Caco-2 (cell line): ENCODE data around the gene CNR2. TPM values are rescaled to one million over a fixed set of nuclear protein-coding genes. Genes with fewer than 3 reads are reported as not detected.

Experiments
- BruUV-seq: library from RNA; stranded (reverse); fragments of 400-500 nt; replicated peaks from 2 replicates; lab custom pipeline; 2021; lab: Mats Ljungman, UMichigan
- CTCF ChIA-PET: fragments of 300-600 bp; sonication (Branson Sonifier 250); formaldehyde crosslinking; loops from one replicate; lab custom pipeline; 2022; ENCODE audit warnings: antibody characterized with exemption; lab: Charles Lee
- POLR2A ChIA-PET: fragments of 300-600 bp; sonication (Branson Sonifier 250); formaldehyde crosslinking; loops from one replicate; lab custom pipeline; 2022; ENCODE audit warnings: antibody characterized with exemption; lab: Charles Lee
- DNase-seq, 2 experiments: peaks; one replicate each; pipeline versions ENCODE4 v3.0.0 to v3.0.0-alpha.2; 2020 to 2022
- H3K27me3 ChIP-seq: replicated peaks from 2 replicates; pipeline ENCODE4 v1.6.0; 2011; ENCODE audit warnings: low read length; ENCODE audit not compliant: control insufficient read depth, insufficient read depth
- H3K36me3 ChIP-seq: 2 replicates; pipeline ENCODE4 v1.5.1; 2011; ENCODE audit warnings: low read length; ENCODE audit not compliant: control insufficient read depth, insufficient read depth
- H3K4me1 ChIP-seq: fragments of 250-450 bp; sonication (Bioruptor Pico); 2 replicates; pipeline ENCODE4 v1.5.1; 2020; ENCODE audit warnings: mild to moderate bottlenecking
- H3K4me3 ChIP-seq: 2 replicates; pipeline ENCODE4 v1.5.1; 2011; ENCODE audit warnings: low read depth, mild to moderate bottlenecking, control low read depth, low read length
- H3K9me3 ChIP-seq: fragments of 250-450 bp; sonication (Bioruptor Pico); 2 replicates; pipeline ENCODE4 v1.5.1; 2020; ENCODE audit warnings: mild to moderate bottlenecking, moderate library complexity
- H3K27ac Mint-ChIP-seq: one replicate; pipeline ENCODE4 v1.8.0; 2022; ENCODE audit warnings: mixed read lengths; ENCODE audit not compliant: unreplicated experiment
- H3K27me3 Mint-ChIP-seq: one replicate; pipeline ENCODE4 v1.8.0; 2022; ENCODE audit warnings: mixed read lengths; ENCODE audit not compliant: insufficient read depth, unreplicated experiment
- H3K36me3 Mint-ChIP-seq: one replicate; pipeline ENCODE4 v1.8.0; 2022; ENCODE audit warnings: mild to moderate bottlenecking, mixed read lengths; ENCODE audit not compliant: insufficient read depth, unreplicated experiment
- H3K4me1 Mint-ChIP-seq: one replicate; pipeline ENCODE4 v1.8.0; 2022; ENCODE audit warnings: low read depth, mixed read lengths; ENCODE audit not compliant: unreplicated experiment
- H3K4me3 Mint-ChIP-seq: one replicate; pipeline ENCODE4 v1.8.0; 2022; ENCODE audit warnings: mild to moderate bottlenecking, moderate library complexity, mixed read lengths; ENCODE audit not compliant: unreplicated experiment
- H3K9me3 Mint-ChIP-seq: one replicate; pipeline ENCODE4 v1.8.0; 2022; ENCODE audit warnings: mixed read lengths; ENCODE audit not compliant: unreplicated experiment
- CTCF ChIP-seq, 2 experiments: fragments of 200-600 bp in 1 of 2; IDR thresholded peaks; 1 replicate in 1 of 2; 2 replicates in 1 of 2; pipeline versions ENCODE4 v1.5.1 to v1.8.0; 2011 to 2022; ENCODE audit warnings: antibody characterized with exemption in 1 of 2, control low read depth in 1 of 2, inconsistent platforms in 1 of 2, low read depth in 1 of 2, low read length in 1 of 2, mild to moderate bottlenecking in 1 of 2, moderate library complexity in 1 of 2; ENCODE audit not compliant: insufficient read depth in 1 of 2, severe bottlenecking in 1 of 2, unreplicated experiment in 1 of 2
- intact Hi-C: fragments of 100-400 bp; cut with micrococcal nuclease; formaldehyde crosslinking; loops from one replicate; pipeline ENCODE4 v1.10.0; 2022; ENCODE audit not compliant: unreplicated experiment
- total RNA-seq: library from RNA; stranded (reverse); gene quantifications from 2 replicates; pipeline ENCODE4 v1.2.3, GENCODE V29; 2022

The CNR2 gene
- total RNA-seq, 1 experiment from 2014 or later = not detected

GRCh38 chr1:23906731-23907130, 6.4 kb downstream of the CNR2 start:
- intact Hi-C loops = no loop called here
- no peak for TF ChIP-seq CTCF (IDR thresholded peaks at IDR 0.05; ENCODE audit: insufficient read depth in 1 of 2, low read depth in 1 of 2, low read length in 1 of 2, severe bottlenecking in 1 of 2, unreplicated experiment in 1 of 2)
- no peaks in the 10 kb centered on the region for H3K9me3 Mint-ChIP-seq
- H3K9me3 ChIP-seq = no peaks in the 10 kb centered on the region
- no peaks in the 10 kb centered on the region for H3K36me3 ChIP-seq
- POLR2A ChIA-PET = no interaction called here
- H3K4me3 ChIP-seq = no peak overlapping the region
- no peaks in the 10 kb centered on the region for H3K4me1 Mint-ChIP-seq
- BruUV-seq = no TSS peak
- no peaks in the 10 kb centered on the region for H3K27me3 Mint-ChIP-seq
- no peak for DNase-seq
- no peak overlapping the region for H3K27ac Mint-ChIP-seq
- H3K36me3 Mint-ChIP-seq = no peaks in the 10 kb centered on the region
- H3K4me1 ChIP-seq = no peaks in the 10 kb centered on the region
- CTCF ChIA-PET = no interaction called here
- no peaks in the 10 kb centered on the region for H3K27me3 ChIP-seq
- H3K4me3 Mint-ChIP-seq = no peak overlapping the region

GRCh38 chr1:23905461-23906025, 7.6 kb downstream of the CNR2 start:
- BruUV-seq = no TSS peak
- Mint-ChIP-seq H3K9me3 (no peaks in the 10 kb centered on the region), H3K36me3 (no peaks in the 10 kb centered on the region), H3K27me3 (no peaks in the 10 kb centered on the region), H3K4me1 (no peaks in the 10 kb centered on the region), H3K27ac (no peak overlapping the region), H3K4me3 (no peak overlapping the region)
- ChIA-PET CTCF (no interaction called here), POLR2A (no interaction called here)
- TF ChIP-seq CTCF (IDR thresholded peaks at IDR 0.05; ENCODE audit: insufficient read depth in 1 of 2, low read depth in 1 of 2, low read length in 1 of 2, severe bottlenecking in 1 of 2, unreplicated experiment in 1 of 2) = no peak
- DNase-seq = no peak
- Histone ChIP-seq H3K4me1 (no peaks in the 10 kb centered on the region), H3K9me3 (no peaks in the 10 kb centered on the region), H3K36me3 (no peaks in the 10 kb centered on the region), H3K4me3 (no peak overlapping the region), H3K27me3 (no peaks in the 10 kb centered on the region)
- intact Hi-C loops = no loop called here

- no peaks in the 10 kb centered on the region for H3K4me1 Mint-ChIP-seq
- CTCF ChIA-PET = interaction anchor here (0.7 kb wide), 1 partner anchor 408 kb away, joined by 3 read pairs; no protein-coding TSS in a partner anchor
- Histone ChIP-seq H3K36me3 (no peaks in the 10 kb centered on the region), H3K27me3 (no peaks in the 10 kb centered on the region), H3K4me3 (no peak overlapping the region), H3K4me1 (no peaks in the 10 kb centered on the region), H3K9me3 (no peaks in the 10 kb centered on the region)
- no peak overlapping the region for H3K27ac Mint-ChIP-seq
- BruUV-seq = no TSS peak
- DNase-seq = no peak
- peaks cover 5% of the 10 kb centered on the region for H3K36me3 Mint-ChIP-seq
- H3K9me3 Mint-ChIP-seq = no peaks in the 10 kb centered on the region
- POLR2A ChIA-PET = no interaction called here
- H3K27me3 Mint-ChIP-seq = no peaks in the 10 kb centered on the region
- H3K4me3 Mint-ChIP-seq = no peak overlapping the region
- no peak for TF ChIP-seq CTCF (IDR thresholded peaks at IDR 0.05; ENCODE audit: insufficient read depth in 1 of 2, low read depth in 1 of 2, low read length in 1 of 2, severe bottlenecking in 1 of 2, unreplicated experiment in 1 of 2)
- intact Hi-C loops = no loop called here
Measured at GRCh38 chr1:23904748-23905357, 8.3 kb downstream of the CNR2 start.
